Measurements from ENCODE around the gene HEATR5B. TPM values are rescaled to one million over a fixed set of nuclear protein-coding genes. Genes with fewer than 3 reads are reported as not detected.

The HEATR5B gene
- total and polyA plus RNA-seq, 9 donors, result 8.3 to 27.4 (median 14.0) TPM

DNA sequence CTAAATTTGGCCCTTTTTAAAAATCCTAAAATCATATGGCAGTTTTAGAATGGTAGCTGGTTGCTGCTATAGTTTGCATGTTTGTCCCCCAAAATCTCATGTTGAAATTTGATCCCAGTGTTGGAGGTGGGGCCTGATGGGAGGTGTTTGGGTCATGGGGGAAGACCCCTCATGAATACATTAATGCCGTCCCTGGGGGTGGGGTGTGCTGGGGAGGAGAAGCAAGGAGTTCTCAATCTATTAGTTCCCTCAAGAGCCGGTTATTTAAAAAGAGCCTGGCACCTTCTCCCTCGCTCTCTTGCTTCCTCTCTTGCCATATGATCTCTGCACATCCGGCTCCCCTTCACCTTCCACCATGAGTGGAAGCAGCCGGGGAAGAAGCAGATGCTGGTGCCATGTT lies 21.0 kb upstream of the HEATR5B start:
- 77 to 84% (median 78%) methylated on average over 5 of the region's 5 CpGs for WGBS, 3 donors
- H3K9me3 ChIP-seq, result no peaks in the 10 kb centered on the region
- no peak overlapping the region for H3K27ac ChIP-seq
- DNase-seq, result no peak
- H3K4me1 ChIP-seq (ENCODE audit: insufficient read depth), result no peaks in the 10 kb centered on the region
- no peak for TF ChIP-seq EP300 (IDR thresholded peaks at IDR 0.05)
- intact Hi-C loops (cut with DNase I), result no loop called here
- no peaks in the 10 kb centered on the region for H3K27me3 ChIP-seq
- no peak overlapping the region for H3K4me3 ChIP-seq
- H3K36me3 ChIP-seq, result no peaks in the 10 kb centered on the region

GRCh38 chr2:37104178-37104577 lies 20.0 kb upstream of the HEATR5B start:
- 88 to 94% (median 89%) methylated on average over 2 of the region's 2 CpGs for WGBS, 3 donors
- Histone ChIP-seq H3K36me3 (no peaks in the 10 kb centered on the region), H3K27me3 (no peaks in the 10 kb centered on the region), H3K9me3 (no peaks in the 10 kb centered on the region), H3K27ac (no peak overlapping the region), H3K4me1 (ENCODE audit: insufficient read depth) (no peaks in the 10 kb centered on the region), H3K4me3 (no peak overlapping the region)
- DNase-seq, result no peak
- intact Hi-C loops (cut with DNase I), result no loop called here
- TF ChIP-seq EP300 (IDR thresholded peaks at IDR 0.05), result no peak
- TF ChIP-seq POLR2A (IDR thresholded peaks at IDR 0.05), result no peak
- TF ChIP-seq, protein P1, sequence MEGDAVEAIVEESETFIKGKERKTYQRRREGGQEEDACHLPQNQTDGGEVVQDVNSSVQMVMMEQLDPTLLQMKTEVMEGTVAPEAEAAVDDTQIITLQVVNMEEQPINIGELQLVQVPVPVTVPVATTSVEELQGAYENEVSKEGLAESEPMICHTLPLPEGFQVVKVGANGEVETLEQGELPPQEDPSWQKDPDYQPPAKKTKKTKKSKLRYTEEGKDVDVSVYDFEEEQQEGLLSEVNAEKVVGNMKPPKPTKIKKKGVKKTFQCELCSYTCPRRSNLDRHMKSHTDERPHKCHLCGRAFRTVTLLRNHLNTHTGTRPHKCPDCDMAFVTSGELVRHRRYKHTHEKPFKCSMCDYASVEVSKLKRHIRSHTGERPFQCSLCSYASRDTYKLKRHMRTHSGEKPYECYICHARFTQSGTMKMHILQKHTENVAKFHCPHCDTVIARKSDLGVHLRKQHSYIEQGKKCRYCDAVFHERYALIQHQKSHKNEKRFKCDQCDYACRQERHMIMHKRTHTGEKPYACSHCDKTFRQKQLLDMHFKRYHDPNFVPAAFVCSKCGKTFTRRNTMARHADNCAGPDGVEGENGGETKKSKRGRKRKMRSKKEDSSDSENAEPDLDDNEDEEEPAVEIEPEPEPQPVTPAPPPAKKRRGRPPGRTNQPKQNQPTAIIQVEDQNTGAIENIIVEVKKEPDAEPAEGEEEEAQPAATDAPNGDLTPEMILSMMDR (IDR thresholded peaks at IDR 0.05), result no peak

DNA sequence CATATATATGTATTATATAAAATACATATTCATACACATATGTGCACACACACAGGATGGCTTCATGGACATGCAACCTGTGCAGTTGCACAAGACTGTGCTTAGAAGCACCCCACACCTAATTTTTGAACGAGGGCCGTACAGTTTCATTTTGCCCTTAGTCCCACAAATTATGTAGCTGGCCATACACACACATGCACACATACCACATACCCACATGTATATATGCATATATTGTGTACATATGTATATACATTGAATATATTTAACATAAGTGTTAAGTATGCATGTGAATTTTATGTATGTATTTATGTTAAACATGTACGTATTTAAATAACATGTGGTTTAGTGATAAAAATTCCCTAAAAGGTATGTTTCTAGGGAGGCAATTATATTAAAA lies 18.4 kb upstream of the HEATR5B start:
- TF ChIP-seq, protein P1 (IDR thresholded peaks at IDR 0.05), result no peak
- TF ChIP-seq EP300 (IDR thresholded peaks at IDR 0.05) (no peak), POLR2A (IDR thresholded peaks at IDR 0.05) (no peak)
- no peaks in the 10 kb centered on the region for H3K9me3 ChIP-seq
- WGBS, 3 donors, result 86 to 92% (median 90%) methylated on average over 3 of the region's 3 CpGs
- DNase-seq, result no peak
- H3K36me3 ChIP-seq, result no peaks in the 10 kb centered on the region
- H3K27me3 ChIP-seq, result no peaks in the 10 kb centered on the region
- no peaks in the 10 kb centered on the region for H3K4me1 ChIP-seq (ENCODE audit: insufficient read depth)
- intact Hi-C loops (cut with DNase I), result no loop called here
- no peak overlapping the region for H3K27ac ChIP-seq
- no peak overlapping the region for H3K4me3 ChIP-seq

DNA sequence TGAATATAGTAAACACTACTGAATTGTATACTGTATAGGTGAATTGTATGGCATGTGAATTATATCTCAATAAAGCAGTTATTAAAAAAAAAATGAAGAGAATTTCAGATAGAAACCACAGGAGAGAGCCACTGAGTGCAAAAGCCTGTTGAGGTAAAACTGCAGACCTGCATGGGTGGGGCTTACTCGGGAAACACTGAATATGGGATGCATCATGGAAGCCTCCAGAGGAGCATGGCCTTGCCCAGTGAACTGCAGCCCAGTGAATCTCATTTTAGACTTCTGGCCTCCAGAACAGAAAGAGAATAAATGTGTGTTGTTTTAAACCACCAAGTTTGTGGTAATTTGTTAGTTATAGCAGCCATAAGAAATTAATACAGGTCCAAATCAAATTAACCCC lies 15.9 kb upstream of the HEATR5B start:
- 56 to 78% (median 65%) methylated on average over 1 of the region's 1 CpG for WGBS, 3 donors
- H3K27me3 ChIP-seq, result no peaks in the 10 kb centered on the region
- H3K4me3 ChIP-seq, result no peak overlapping the region
- no peaks in the 10 kb centered on the region for H3K9me3 ChIP-seq
- intact Hi-C loops (cut with DNase I), result no loop called here
- no peak for DNase-seq
- TF ChIP-seq POLR2A (IDR thresholded peaks at IDR 0.05) (no peak), EP300 (IDR thresholded peaks at IDR 0.05) (no peak)
- TF ChIP-seq, protein P1 (IDR thresholded peaks at IDR 0.05), result no peak
- H3K27ac ChIP-seq, result no peak overlapping the region
- no peaks in the 10 kb centered on the region for H3K4me1 ChIP-seq (ENCODE audit: insufficient read depth)
- no peaks in the 10 kb centered on the region for H3K36me3 ChIP-seq

DNA sequence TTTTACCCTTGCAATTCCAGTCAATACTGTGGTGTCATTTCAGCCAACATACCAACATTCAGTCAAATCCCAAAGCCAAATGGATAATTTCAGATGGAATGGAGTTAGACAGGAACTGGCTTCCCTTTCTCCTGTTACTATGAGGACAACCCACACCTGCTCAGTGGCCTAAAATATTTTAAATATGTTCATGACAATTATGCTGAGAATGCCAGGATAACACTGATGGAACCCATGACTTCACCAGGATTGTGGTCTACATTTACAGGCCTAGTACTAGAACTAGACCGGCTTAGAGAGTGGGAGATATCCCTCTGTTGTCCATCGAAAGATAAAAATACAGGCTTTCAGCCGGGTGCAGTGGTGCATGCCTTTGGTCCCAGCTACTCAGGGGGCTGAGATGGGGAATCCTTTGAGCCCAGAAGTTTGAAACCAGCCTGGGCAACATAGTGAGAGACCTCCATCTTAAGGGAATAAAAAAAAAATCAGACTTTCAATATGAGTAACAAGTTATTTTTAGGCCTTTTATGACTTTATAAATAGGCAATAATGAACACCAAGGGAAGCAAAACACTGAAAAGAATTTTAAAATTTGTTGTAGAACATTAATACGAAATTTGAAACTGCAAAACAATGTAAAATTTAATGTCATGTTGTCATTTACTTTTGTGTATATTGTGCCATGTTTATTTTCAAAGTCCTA lies 14.4 kb upstream of the HEATR5B start:
- H3K4me3 ChIP-seq, result no peak overlapping the region
- no peak for TF ChIP-seq EP300 (IDR thresholded peaks at IDR 0.05)
- TF ChIP-seq, protein P1 (IDR thresholded peaks at IDR 0.05), result no peak
- H3K36me3 ChIP-seq, result no peaks in the 10 kb centered on the region
- DNase-seq, result no peak
- H3K9me3 ChIP-seq, result no peaks in the 10 kb centered on the region
- no peaks in the 10 kb centered on the region for H3K27me3 ChIP-seq
- intact Hi-C loops (cut with DNase I), result no loop called here
- H3K4me1 ChIP-seq (ENCODE audit: insufficient read depth), result no peaks in the 10 kb centered on the region
- WGBS, 3 donors, result 91 to 95% (median 94%) methylated on average over 4 of the region's 4 CpGs
- no peak overlapping the region for H3K27ac ChIP-seq
